ENCODE data around the gene AGTRAP. TPM values are rescaled to one million over a fixed set of nuclear protein-coding genes. Genes with fewer than 3 reads are reported as not detected.

The AGTRAP gene
- total and polyA plus RNA-seq, 9 of the 15 experiments (the other 6 are each of a cell fraction or from before 2014, with no cell fraction given): 26.8 to 105 (median 57.5) TPM

GRCh38 chr1:11749203-11749689 is 13.3 kb downstream of the AGTRAP start (continued):
- 0 out of 2 replicates have a peak, but pooled peaks have one; percentile 45 for TF ChIP-seq RNF2 (IDR thresholded peaks at IDR 0.05)

- no TSS peak for BruUV-seq (replicated peaks)
- CTCF ChIA-PET (ENCODE audit: low intra/inter-chr PET ratio): interaction anchor here (1.0 to 2.8 kb wide), 3 partner anchors 86 to 104 kb away, joined by 3 to 22 read pairs (median 8); partner anchors contain the start of gene FBXO6
- H3K4me2 ChIP-seq (ENCODE audit: insufficient read depth, low read length): no peak overlapping the region
- TF ChIP-seq SMARCC2 (IDR thresholded peaks at IDR 0.05; ENCODE audit: low read depth) (no peak), KLF1 (tag; IDR thresholded peaks at IDR 0.05) (no peak), CTCFL (IDR thresholded peaks at IDR 0.05; ENCODE audit: borderline replicate concordance, insufficient read depth, low read depth, low read length, poor library complexity, severe bottlenecking) (no peak), TFE3 (CRISPR knock-in tag; IDR thresholded peaks at IDR 0.05) (no peak), EGR1 (conservative IDR thresholded peaks at IDR 0.05) (no peak), BDP1 (IDR thresholded peaks at IDR 0.05; ENCODE audit: insufficient read depth, insufficient read length) (no peak), KDM5B (IDR thresholded peaks at IDR 0.05; ENCODE audit: insufficient replicate concordance, low read depth, low read length) (no peak), E2F3 (CRISPR knock-in tag; IDR thresholded peaks at IDR 0.05) (no peak), HDAC3 (IDR thresholded peaks at IDR 0.05; ENCODE audit: borderline replicate concordance, partially characterized antibody) (no peak), ZNF239 (CRISPR knock-in tag; IDR thresholded peaks at IDR 0.05) (no peak), POLR2B (IDR thresholded peaks at IDR 0.05; ENCODE audit: low read depth, partially characterized antibody) (no peak), USF1 (CRISPR knock-in tag; IDR thresholded peaks at IDR 0.05) (no peak)
- no peaks in the 10 kb centered on the region for H3K9me1 ChIP-seq (ENCODE audit: control insufficient read depth, insufficient read depth, low read length)
- H3K9me3 ChIP-seq (replicated peaks; ENCODE audit: control insufficient read depth, insufficient read depth, low read depth, low read length): no peaks in the 10 kb centered on the region
- H3K27ac ChIP-seq (ENCODE audit: extremely low read depth, low read depth, low read length): no peak overlapping the region
- H3K27me3 ChIP-seq (ENCODE audit: control insufficient read depth in 2 of 2, insufficient read depth in 2 of 2, low read length in 2 of 2): no peaks in the 10 kb centered on the region
- peaks cover 53% of the 10 kb centered on the region; the same call in 2 of the 3 replicates for H3K36me3 ChIP-seq (ENCODE audit: control insufficient read depth, insufficient read depth, low read length)
- no peak overlapping the region for H3K4me3 ChIP-seq
- no peak overlapping the region; a peak in 1 of 4 replicates for H3K9ac ChIP-seq (ENCODE audit: insufficient read depth in 1 of 2, low read depth in 2 of 2, low read length in 2 of 2)
- peaks cover 31 to 58% of the 10 kb centered on the region in 2 experiments for H3K4me1 ChIP-seq (replicated peaks in 1 of 2; ENCODE audit: control insufficient read depth in 2 of 2, insufficient read depth in 2 of 2, low read length in 2 of 2)
- POLR2A ChIA-PET: interaction anchor here (0.6 to 1.4 kb wide), 4 partner anchors 26 to 88 kb away, joined by 3 to 5 read pairs (median 3); partner anchors contain the start of genes CLCN6 and MTHFR
- H2AFZ ChIP-seq (ENCODE audit: low read depth, low read length): no peak overlapping the region
- ATAC-seq: no peak
- in situ Hi-C loops (cut with MboI): no loop called here
- intact Hi-C loops (cut with micrococcal nuclease): loop anchor here (1.0 to 2.0 kb wide), 2 partner anchors 31 to 99 kb away; no protein-coding TSS in a partner anchor
- no peaks in the 10 kb centered on the region for H4K20me1 ChIP-seq (replicated peaks; ENCODE audit: control insufficient read depth, insufficient read depth, low read length)
- H3K79me2 ChIP-seq (ENCODE audit: control insufficient read depth, insufficient read depth, low read length): no peaks in the 10 kb centered on the region
- no peak for DNase-seq (ENCODE audit: extremely low read depth in 1 of 4, low spot score in 3 of 4)
- FAIRE-seq: no peak
- 75% methylated on average over 11 of the region's 15 CpGs for WGBS (ENCODE audit: insufficient coverage, low coverage, missing lambda C conversion rate)
Observed at GRCh38 chr1:11749996-11750395, 14.1 kb downstream of the AGTRAP start.
